Measurements from ENCODE around the gene PVRIG.
"Not testable (repeated sequence)": the region's sequence is repeated elsewhere in the genome, so short reads cannot be mapped to it uniquely, and the experiment has no call there.

Gene PVRIG

GRCh38 chr7:100175296-100175935 lies 44.3 kb upstream of the PVRIG start:
- Histone ChIP-seq H3K4me2 (ENCODE audit: low read depth, low read length, poor library complexity, severe bottlenecking) (no peak overlapping the region), H2AFZ (ENCODE audit: low read depth, low read length, severe bottlenecking) (no peak overlapping the region), H3K9me3 (ENCODE audit: insufficient read depth, low read length) (no peaks in the 10 kb centered on the region), H3K79me2 (ENCODE audit: insufficient read depth, low read length) (peaks cover 3% of the 10 kb centered on the region; the same call in 1 of the 2 replicates), H3K36me3 (ENCODE audit: low read length) (no peaks in the 10 kb centered on the region), H4K20me1 (ENCODE audit: low read depth, low read length) (peaks cover 4% of the 10 kb centered on the region; the same call in 1 of the 2 replicates), H3K9ac (ENCODE audit: low read length) (no peak overlapping the region), H3K4me3 (ENCODE audit: insufficient read depth, low read length, poor library complexity, severe bottlenecking) (no peak overlapping the region), H3K27ac (ENCODE audit: low read depth, low read length) (no peak overlapping the region), H3K27me3 (ENCODE audit: low read length) (no peaks in the 10 kb centered on the region), H3F3A (ENCODE audit: insufficient read depth) (peaks cover 18% of the 10 kb centered on the region), H3K9me2 (replicated peaks; ENCODE audit: insufficient read depth, low read length) (no peaks in the 10 kb centered on the region)
- no peak for TF ChIP-seq EZH2phosphoT487 (conservative IDR thresholded peaks at IDR 0.05; ENCODE audit: low read length)
- TF ChIP-seq CTCF (IDR thresholded peaks at IDR 0.05; ENCODE audit: insufficient read depth, low read length, poor library complexity, severe bottlenecking), result no peak

GRCh38 chr7:100176096-100177044 lies 43.4 kb upstream of the PVRIG start:
- H3K79me2 ChIP-seq (ENCODE audit: insufficient read depth, low read length), result peaks cover 3% of the 10 kb centered on the region; the same call in 1 of the 2 replicates
- no peaks in the 10 kb centered on the region for H3K9me2 ChIP-seq (replicated peaks; ENCODE audit: insufficient read depth, low read length)
- H3F3A ChIP-seq (ENCODE audit: insufficient read depth), result peaks cover 24% of the 10 kb centered on the region
- peak overlapping the region; percentile 81 for H2AFZ ChIP-seq (ENCODE audit: low read depth, low read length, severe bottlenecking)
- peak overlapping the region; percentile 87 for H3K9ac ChIP-seq (ENCODE audit: low read length)
- peak overlapping the region; percentile 95 for H3K4me3 ChIP-seq (ENCODE audit: insufficient read depth, low read length, poor library complexity, severe bottlenecking)
- peaks cover 4% of the 10 kb centered on the region; the same call in 1 of the 2 replicates for H4K20me1 ChIP-seq (ENCODE audit: low read depth, low read length)
- H3K36me3 ChIP-seq (ENCODE audit: low read length), result no peaks in the 10 kb centered on the region
- TF ChIP-seq CTCF (IDR thresholded peaks at IDR 0.05; ENCODE audit: insufficient read depth, low read length, poor library complexity, severe bottlenecking), result no peak
- no peak for TF ChIP-seq EZH2phosphoT487 (conservative IDR thresholded peaks at IDR 0.05; ENCODE audit: low read length)
- peak overlapping the region; percentile 91 for H3K4me2 ChIP-seq (ENCODE audit: low read depth, low read length, poor library complexity, severe bottlenecking)
- no peaks in the 10 kb centered on the region for H3K27me3 ChIP-seq (ENCODE audit: low read length)
- H3K9me3 ChIP-seq (ENCODE audit: insufficient read depth, low read length), result no peaks in the 10 kb centered on the region
- no peak overlapping the region for H3K27ac ChIP-seq (ENCODE audit: low read depth, low read length)

GRCh38 chr7:100177045-100178001 lies 42.4 kb upstream of the PVRIG start, which contains the start of the genes GPC2 and STAG3:
TSS of gene GPC2 (minus strand) at chr7:100177381. CDS start at chr7:100177199, 182 bp downstream.
TSS of gene STAG3 (plus strand) at chr7:100177918. CDS start at chr7:100180557, 2,639 bp downstream.
- H3K79me2 ChIP-seq (ENCODE audit: insufficient read depth, low read length), result peaks cover 3% of the 10 kb centered on the region; the same call in 1 of the 2 replicates
- H3K27me3 ChIP-seq (ENCODE audit: low read length), result no peaks in the 10 kb centered on the region
- no peaks in the 10 kb centered on the region for H3K9me2 ChIP-seq (replicated peaks; ENCODE audit: insufficient read depth, low read length)
- no peak for TF ChIP-seq CTCF (IDR thresholded peaks at IDR 0.05; ENCODE audit: insufficient read depth, low read length, poor library complexity, severe bottlenecking)
- H3K9me3 ChIP-seq (ENCODE audit: insufficient read depth, low read length), result no peaks in the 10 kb centered on the region
- H4K20me1 ChIP-seq (ENCODE audit: low read depth, low read length), result peaks cover 4% of the 10 kb centered on the region; the same call in 1 of the 2 replicates
- peak within 1 kb of the TSS; percentile 91 for H3K4me2 ChIP-seq (ENCODE audit: low read depth, low read length, poor library complexity, severe bottlenecking)
- peak within 1 kb of the TSS; percentile 87 for H3K9ac ChIP-seq (ENCODE audit: low read length)
- peak within 1 kb of the TSS; percentile 95 for H3K4me3 ChIP-seq (ENCODE audit: insufficient read depth, low read length, poor library complexity, severe bottlenecking)
- no peaks in the 10 kb centered on the region for H3K36me3 ChIP-seq (ENCODE audit: low read length)
- peak within 1 kb of the TSS; percentile 81 for H2AFZ ChIP-seq (ENCODE audit: low read depth, low read length, severe bottlenecking)
- H3K27ac ChIP-seq (ENCODE audit: low read depth, low read length), result peak within 1 kb of the TSS; percentile 39
- H3F3A ChIP-seq (ENCODE audit: insufficient read depth), result peaks cover 30% of the 10 kb centered on the region

- Histone ChIP-seq H3K4me2 (ENCODE audit: low read depth, low read length, poor library complexity, severe bottlenecking) (peak overlapping the region; percentile 47), H3F3A (ENCODE audit: insufficient read depth) (peaks cover 39% of the 10 kb centered on the region), H3K27ac (ENCODE audit: low read depth, low read length) (peak overlapping the region; percentile 66), H3K9ac (ENCODE audit: low read length) (peak overlapping the region; percentile 40), H2AFZ (ENCODE audit: low read depth, low read length, severe bottlenecking) (peak overlapping the region; percentile 84)
- H4K20me1 ChIP-seq (ENCODE audit: low read depth, low read length); H3K27me3 ChIP-seq (ENCODE audit: low read length); H3K9me2 ChIP-seq (replicated peaks; ENCODE audit: insufficient read depth, low read length); H3K4me3 ChIP-seq (ENCODE audit: insufficient read depth, low read length, poor library complexity, severe bottlenecking); H3K9me3 ChIP-seq (ENCODE audit: insufficient read depth, low read length); H3K79me2 ChIP-seq (ENCODE audit: insufficient read depth, low read length); H3K36me3 ChIP-seq (ENCODE audit: low read length): not testable (repeated sequence)
Observed at GRCh38 chr7:100180084-100180483, 39.7 kb upstream of the PVRIG start.
